SU-DHL-6 (cell line): ENCODE data around the gene TECTA.

Experiments used
- CTCF ChIP-seq: fragments of 200-600 bp; sonication (generic); IDR thresholded peaks from one replicate; pipeline ENCODE4 v1.5.1; 2017; ENCODE audit warnings: antibody characterized with exemption, mild to moderate bottlenecking, low read length, moderate library complexity; ENCODE audit not compliant: insufficient read depth, poor library complexity, severe bottlenecking
- EZH2phosphoT487 ChIP-seq: fragments of 200-600 bp; sonication (generic), shearing (Covaris generic); conservative IDR thresholded peaks from 2 replicates; pipeline ENCODE4 v1.6.1; 2018; ENCODE audit warnings: mild to moderate bottlenecking, antibody characterized with exemption, low read length, moderate library complexity, mixed read lengths

DNA sequence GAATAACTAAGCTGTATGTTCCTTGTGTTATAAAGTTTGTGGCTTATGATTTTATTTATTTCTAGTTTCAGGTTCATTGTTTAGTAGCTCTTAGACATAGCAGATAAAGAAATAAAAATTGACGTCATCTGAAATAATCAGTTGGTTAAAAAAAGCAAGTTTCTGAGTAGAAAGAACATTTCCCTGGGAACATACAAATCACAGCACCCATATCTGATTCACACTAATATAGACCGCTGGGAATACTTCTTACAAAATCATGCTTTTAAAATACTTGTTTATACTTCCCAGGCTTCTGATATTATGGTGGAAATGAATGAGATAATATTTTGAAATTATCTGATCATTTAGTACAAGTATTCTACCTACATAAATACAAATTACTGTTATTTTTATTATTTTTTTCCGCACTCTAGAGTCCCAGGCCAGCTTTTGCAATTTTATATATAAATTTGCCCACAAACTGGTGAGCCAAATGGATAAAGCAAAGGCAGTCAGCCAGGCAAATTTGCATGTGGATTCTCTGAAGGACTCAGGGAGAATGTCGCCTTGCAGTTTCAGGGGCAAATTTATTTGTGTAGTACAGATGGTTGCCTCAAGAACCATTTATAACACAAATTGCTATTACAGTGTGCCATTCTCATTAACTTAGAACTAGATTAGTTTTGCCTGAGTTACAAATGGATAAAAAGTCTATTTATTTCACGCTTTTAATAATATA, 128.6 kb downstream of the TECTA start:
- TF ChIP-seq CTCF (no peak), EZH2phosphoT487 (no peak)
